ENCODE data around the gene GNL1. TPM values are rescaled to one million over a fixed set of nuclear protein-coding genes. Genes with fewer than 3 reads are reported as not detected.

Gene GNL1
- total and polyA plus RNA-seq, 10 of the 15 experiments (the other 5 are each of a cell fraction or from before 2014, with no cell fraction given) = 0.18 to 64.5 (median 45.5) TPM

DNA sequence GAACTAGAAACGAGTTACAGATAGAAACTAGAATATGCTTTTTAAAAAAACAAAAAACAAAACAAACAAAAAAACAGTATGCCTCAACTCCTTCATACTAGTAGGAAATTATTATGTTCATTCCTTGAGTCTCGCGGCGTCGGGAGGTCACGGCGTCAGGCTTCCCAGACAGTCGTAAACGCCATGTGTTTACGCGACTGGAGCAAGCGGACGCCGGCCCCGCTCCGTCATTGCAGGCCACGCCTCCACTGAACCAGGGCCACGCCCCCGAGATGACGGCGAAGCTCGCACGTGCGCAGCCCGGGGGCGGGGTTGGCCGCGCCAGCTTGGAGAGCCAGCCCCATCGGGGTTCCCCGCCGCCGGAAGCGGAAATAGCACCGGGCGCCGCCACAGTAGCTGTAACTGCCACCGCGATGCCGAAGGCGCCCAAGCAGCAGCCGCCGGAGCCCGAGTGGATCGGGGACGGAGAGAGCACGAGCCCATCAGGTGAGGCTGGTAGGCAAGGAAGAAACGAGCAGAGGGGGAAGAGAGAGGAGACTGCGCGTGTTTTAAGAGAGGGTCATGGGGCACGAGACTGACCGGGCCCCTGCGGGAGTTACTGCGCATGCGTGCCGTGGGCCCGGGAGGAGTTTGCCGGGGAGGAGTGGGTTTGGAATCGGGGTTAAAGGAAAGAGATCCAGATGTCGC is 14.9 kb upstream of the GNL1 start, which contains the start of gene ABCF1 (continued):
- TF ChIP-seq, protein P1, sequence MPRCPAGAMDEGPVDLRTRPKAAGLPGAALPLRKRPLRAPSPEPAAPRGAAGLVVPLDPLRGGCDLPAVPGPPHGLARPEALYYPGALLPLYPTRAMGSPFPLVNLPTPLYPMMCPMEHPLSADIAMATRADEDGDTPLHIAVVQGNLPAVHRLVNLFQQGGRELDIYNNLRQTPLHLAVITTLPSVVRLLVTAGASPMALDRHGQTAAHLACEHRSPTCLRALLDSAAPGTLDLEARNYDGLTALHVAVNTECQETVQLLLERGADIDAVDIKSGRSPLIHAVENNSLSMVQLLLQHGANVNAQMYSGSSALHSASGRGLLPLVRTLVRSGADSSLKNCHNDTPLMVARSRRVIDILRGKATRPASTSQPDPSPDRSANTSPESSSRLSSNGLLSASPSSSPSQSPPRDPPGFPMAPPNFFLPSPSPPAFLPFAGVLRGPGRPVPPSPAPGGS (IDR thresholded peaks at IDR 0.05; ENCODE audit: borderline replicate concordance, insufficient read depth, low read depth, low read length, poor library complexity, severe bottlenecking) = peak; percentile 59
- TF ChIP-seq RELA (IDR thresholded peaks at IDR 0.05; ENCODE audit: borderline replicate concordance, partially characterized antibody) (peak; percentile 94), RAD21 (IDR thresholded peaks at IDR 0.05; ENCODE audit: insufficient read depth, low read depth, low read length) (no peak), SIN3A (IDR thresholded peaks at IDR 0.05; ENCODE audit: low read depth, low read length) (peak; percentile 82), HDGF (IDR thresholded peaks at IDR 0.05) (peak; percentile 97), CREM (IDR thresholded peaks at IDR 0.05; ENCODE audit: low read depth) (peak; percentile 89; the same call in 1 of the 2 replicates), BCL11A (IDR thresholded peaks at IDR 0.05; ENCODE audit: low read depth, low read length) (no peak), ATF7 (IDR thresholded peaks at IDR 0.05; ENCODE audit: low read depth) (peak; percentile 32), IKZF1 (conservative IDR thresholded peaks at IDR 0.05) (peak; percentile 65), TAF1 (IDR thresholded peaks at IDR 0.05; ENCODE audit: borderline replicate concordance, low read depth, low read length) (peak; percentile 80; the same call in 1 of the 2 replicates), POLR2AphosphoS5 (IDR thresholded peaks at IDR 0.05; ENCODE audit: low read length) (peak; percentile 96), RFX5 (IDR thresholded peaks at IDR 0.05; ENCODE audit: low read depth, low read length) (peak; percentile 44; the same call in 1 of the 2 replicates), POU2F2 (IDR thresholded peaks at IDR 0.05; ENCODE audit: borderline replicate concordance, low read depth, low read length) (peak; percentile 77; the same call in 2 of the 3 replicates), MYB (IDR thresholded peaks at IDR 0.05; ENCODE audit: borderline replicate concordance, low read depth, low read length) (peak; percentile 69; the same call in 1 of the 2 replicates), POLR2A (IDR thresholded peaks at IDR 0.05; ENCODE audit: low read depth, low read length) (peak; percentile 96)
- TF ChIP-seq, protein P2, sequence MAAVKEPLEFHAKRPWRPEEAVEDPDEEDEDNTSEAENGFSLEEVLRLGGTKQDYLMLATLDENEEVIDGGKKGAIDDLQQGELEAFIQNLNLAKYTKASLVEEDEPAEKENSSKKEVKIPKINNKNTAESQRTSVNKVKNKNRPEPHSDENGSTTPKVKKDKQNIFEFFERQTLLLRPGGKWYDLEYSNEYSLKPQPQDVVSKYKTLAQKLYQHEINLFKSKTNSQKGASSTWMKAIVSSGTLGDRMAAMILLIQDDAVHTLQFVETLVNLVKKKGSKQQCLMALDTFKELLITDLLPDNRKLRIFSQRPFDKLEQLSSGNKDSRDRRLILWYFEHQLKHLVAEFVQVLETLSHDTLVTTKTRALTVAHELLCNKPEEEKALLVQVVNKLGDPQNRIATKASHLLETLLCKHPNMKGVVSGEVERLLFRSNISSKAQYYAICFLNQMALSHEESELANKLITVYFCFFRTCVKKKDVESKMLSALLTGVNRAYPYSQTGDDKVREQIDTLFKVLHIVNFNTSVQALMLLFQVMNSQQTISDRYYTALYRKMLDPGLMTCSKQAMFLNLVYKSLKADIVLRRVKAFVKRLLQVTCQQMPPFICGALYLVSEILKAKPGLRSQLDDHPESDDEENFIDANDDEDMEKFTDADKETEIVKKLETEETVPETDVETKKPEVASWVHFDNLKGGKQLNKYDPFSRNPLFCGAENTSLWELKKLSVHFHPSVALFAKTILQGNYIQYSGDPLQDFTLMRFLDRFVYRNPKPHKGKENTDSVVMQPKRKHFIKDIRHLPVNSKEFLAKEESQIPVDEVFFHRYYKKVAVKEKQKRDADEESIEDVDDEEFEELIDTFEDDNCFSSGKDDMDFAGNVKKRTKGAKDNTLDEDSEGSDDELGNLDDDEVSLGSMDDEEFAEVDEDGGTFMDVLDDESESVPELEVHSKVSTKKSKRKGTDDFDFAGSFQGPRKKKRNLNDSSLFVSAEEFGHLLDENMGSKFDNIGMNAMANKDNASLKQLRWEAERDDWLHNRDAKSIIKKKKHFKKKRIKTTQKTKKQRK (IDR thresholded peaks at IDR 0.05; ENCODE audit: low read depth, low read length) = no peak
- TF ChIP-seq, protein P3, sequence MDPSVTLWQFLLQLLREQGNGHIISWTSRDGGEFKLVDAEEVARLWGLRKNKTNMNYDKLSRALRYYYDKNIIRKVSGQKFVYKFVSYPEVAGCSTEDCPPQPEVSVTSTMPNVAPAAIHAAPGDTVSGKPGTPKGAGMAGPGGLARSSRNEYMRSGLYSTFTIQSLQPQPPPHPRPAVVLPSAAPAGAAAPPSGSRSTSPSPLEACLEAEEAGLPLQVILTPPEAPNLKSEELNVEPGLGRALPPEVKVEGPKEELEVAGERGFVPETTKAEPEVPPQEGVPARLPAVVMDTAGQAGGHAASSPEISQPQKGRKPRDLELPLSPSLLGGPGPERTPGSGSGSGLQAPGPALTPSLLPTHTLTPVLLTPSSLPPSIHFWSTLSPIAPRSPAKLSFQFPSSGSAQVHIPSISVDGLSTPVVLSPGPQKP (IDR thresholded peaks at IDR 0.05; ENCODE audit: low read depth, low read length) = peak; percentile 83
- TF ChIP-seq, protein P4, sequence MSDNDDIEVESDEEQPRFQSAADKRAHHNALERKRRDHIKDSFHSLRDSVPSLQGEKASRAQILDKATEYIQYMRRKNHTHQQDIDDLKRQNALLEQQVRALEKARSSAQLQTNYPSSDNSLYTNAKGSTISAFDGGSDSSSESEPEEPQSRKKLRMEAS (IDR thresholded peaks at IDR 0.05; ENCODE audit: low read depth, low read length) = peak; percentile 88
- TF ChIP-seq, protein P5, sequence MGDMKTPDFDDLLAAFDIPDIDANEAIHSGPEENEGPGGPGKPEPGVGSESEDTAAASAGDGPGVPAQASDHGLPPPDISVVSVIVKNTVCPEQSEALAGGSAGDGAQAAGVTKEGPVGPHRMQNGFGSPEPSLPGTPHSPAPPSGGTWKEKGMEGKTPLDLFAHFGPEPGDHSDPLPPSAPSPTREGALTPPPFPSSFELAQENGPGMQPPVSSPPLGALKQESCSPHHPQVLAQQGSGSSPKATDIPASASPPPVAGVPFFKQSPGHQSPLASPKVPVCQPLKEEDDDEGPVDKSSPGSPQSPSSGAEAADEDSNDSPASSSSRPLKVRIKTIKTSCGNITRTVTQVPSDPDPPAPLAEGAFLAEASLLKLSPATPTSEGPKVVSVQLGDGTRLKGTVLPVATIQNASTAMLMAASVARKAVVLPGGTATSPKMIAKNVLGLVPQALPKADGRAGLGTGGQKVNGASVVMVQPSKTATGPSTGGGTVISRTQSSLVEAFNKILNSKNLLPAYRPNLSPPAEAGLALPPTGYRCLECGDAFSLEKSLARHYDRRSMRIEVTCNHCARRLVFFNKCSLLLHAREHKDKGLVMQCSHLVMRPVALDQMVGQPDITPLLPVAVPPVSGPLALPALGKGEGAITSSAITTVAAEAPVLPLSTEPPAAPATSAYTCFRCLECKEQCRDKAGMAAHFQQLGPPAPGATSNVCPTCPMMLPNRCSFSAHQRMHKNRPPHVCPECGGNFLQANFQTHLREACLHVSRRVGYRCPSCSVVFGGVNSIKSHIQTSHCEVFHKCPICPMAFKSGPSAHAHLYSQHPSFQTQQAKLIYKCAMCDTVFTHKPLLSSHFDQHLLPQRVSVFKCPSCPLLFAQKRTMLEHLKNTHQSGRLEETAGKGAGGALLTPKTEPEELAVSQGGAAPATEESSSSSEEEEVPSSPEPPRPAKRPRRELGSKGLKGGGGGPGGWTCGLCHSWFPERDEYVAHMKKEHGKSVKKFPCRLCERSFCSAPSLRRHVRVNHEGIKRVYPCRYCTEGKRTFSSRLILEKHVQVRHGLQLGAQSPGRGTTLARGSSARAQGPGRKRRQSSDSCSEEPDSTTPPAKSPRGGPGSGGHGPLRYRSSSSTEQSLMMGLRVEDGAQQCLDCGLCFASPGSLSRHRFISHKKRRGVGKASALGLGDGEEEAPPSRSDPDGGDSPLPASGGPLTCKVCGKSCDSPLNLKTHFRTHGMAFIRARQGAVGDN (IDR thresholded peaks at IDR 0.05) = peak; percentile 74; the same call in 1 of the 2 replicates
- TF ChIP-seq, protein P6, sequence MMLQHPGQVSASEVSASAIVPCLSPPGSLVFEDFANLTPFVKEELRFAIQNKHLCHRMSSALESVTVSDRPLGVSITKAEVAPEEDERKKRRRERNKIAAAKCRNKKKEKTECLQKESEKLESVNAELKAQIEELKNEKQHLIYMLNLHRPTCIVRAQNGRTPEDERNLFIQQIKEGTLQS (IDR thresholded peaks at IDR 0.05; ENCODE audit: borderline replicate concordance, extremely low read depth, low read depth, low read length) = no peak

Data from GM12878 (cell line).